ENCODE results near the gene ASIC2.

The ASIC2 gene

DNA sequence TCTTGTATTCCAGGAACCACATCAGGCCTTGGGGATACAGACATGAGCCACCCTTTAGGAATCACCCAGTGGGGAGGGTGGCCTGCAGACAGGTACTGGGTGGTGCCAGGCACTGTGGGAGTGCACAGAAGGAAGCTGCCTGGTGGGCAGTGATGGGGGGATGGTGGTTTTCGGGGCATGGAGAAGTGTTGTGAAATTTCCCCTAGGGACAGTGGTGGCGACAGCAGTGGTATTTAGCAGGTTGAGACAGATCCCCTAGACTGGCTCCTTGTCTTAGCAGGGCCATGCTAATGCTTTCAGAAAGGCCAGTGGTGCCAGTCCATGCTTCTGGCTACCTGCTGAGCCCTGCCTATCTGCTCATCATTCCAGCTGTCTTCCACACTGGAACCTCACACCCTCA lies 171.8 kb downstream of the ASIC2 start:
- no peak for TF ChIP-seq JUND (IDR thresholded peaks at IDR 0.05; ENCODE audit: low read depth)
- in situ Hi-C loops (cut with HindIII; ENCODE audit: low pct_unique_long_range_greater_than_20kb, low sequenced_read_pairs), result no loop called here
- no peak for DNase-seq (ENCODE audit: low read depth in 1 of 2, low spot score in 1 of 2)

DNA sequence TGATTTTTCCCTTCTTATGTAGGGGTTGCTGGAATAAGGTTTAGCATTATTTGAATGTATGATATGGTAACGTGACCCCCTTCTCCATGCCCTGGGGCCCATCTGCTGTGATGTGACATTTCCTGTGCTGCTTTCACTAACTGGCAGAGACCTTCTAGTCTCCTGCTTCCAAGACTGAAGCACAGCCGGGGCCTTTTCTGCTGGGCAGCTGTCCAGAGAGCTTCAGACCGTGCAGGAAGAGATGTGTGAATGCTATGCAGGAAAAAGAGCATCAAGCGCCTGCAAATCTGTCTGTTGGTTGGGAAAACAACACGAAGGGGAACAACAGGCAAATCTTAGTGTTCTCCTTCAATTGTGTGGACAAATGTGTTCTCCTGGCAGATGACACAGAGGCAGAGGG lies 173.0 kb downstream of the ASIC2 start:
- DNase-seq (ENCODE audit: low read depth in 1 of 2, low spot score in 1 of 2), result no peak
- in situ Hi-C loops (cut with HindIII; ENCODE audit: low pct_unique_long_range_greater_than_20kb, low sequenced_read_pairs), result no loop called here
- no peak for TF ChIP-seq JUND (IDR thresholded peaks at IDR 0.05; ENCODE audit: low read depth)

DNA sequence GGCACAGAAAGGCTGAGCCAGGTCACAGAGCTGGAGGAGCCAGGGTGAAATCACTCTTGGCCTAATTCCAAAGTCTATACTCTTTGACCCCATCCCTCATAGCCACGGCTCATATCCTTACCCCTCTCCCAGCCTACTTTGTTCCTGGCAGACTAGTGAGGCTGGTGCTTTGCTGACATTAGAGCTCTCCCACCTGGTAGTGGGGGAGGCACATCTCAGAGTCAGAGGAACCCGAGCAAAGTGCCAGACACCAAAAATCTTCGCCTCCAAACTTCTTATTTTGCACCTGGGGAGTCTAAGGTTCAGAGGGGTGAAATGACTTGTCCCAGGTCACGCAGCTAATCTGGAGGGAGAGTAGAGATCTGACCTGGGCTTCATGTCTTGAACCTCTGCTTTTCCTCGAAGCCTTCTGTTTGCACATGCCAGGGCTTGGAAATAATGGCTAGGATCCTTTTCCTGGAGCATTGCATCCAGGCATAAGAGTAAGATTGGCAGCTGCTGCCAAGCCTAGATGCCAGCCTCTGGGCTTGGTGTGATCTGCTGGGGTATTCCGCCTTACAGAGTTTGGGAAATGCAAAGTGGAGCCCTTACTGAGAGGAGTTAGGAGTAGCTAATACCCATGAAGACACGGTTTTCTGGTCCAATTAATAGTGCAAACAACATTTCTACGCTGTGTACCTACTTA lies 174.6 kb downstream of the ASIC2 start:
- in situ Hi-C loops (cut with HindIII; ENCODE audit: low pct_unique_long_range_greater_than_20kb, low sequenced_read_pairs), result no loop called here
- TF ChIP-seq JUND (IDR thresholded peaks at IDR 0.05; ENCODE audit: low read depth), result no peak

DNA sequence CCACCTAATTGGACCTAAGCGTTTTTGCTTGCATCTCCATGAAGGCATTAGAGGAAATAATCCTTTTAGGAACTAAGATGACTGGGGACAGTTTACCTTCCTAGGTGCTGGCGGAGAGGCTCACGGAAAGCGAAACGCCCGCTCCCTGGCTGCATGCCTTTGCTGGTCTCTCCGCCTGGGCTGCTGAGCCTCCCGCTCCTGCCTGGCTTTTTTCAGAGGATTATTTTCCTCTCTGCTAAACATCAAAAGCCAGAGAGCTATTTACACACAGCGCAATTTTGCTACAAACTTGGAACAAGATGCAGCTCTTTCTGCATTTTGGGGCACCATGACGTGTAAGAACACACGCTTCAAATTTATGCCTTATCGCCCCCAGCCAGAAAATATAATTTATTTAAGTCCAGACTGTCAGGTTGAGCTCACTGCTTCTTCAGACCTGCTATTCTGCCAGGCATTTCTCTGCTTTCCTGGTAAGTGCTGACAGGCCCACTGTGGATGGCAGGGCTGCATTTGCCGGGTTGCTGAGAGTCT lies 177.0 kb downstream of the ASIC2 start:
- DNase-seq (ENCODE audit: low read depth in 1 of 2, low spot score in 1 of 2), result no peak
- no peak for TF ChIP-seq JUND (IDR thresholded peaks at IDR 0.05; ENCODE audit: low read depth)
- in situ Hi-C loops (cut with HindIII; ENCODE audit: low pct_unique_long_range_greater_than_20kb, low sequenced_read_pairs), result no loop called here

More for the DNA sequence above, 174.6 kb downstream of the ASIC2 start:
- no peak for DNase-seq (ENCODE audit: low read depth in 1 of 2, low spot score in 1 of 2)

DNA sequence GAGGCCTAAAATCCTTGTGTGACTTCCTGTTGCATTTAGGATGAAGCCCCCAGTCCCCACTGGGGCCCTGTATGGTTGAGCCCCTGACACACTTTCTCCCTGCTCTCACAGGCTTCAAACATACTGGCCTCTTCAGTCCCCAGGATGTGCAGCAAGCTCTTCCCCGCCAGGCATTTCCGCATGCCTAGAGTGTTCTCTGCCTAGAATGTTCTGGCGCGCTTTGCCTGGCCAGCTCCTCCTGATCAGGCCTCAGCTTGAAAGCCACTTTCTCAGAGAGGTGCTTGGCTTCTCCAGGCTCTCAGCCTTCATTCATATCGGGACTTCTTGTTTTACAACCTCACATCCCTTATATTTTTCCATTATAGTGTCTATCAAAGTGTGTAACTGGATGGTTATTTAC lies 177.7 kb downstream of the ASIC2 start:
- in situ Hi-C loops (cut with HindIII; ENCODE audit: low pct_unique_long_range_greater_than_20kb, low sequenced_read_pairs), result no loop called here
- TF ChIP-seq JUND (IDR thresholded peaks at IDR 0.05; ENCODE audit: low read depth), result no peak
- peak; percentile 15 to 19 for DNase-seq (ENCODE audit: low read depth in 1 of 2, low spot score in 1 of 2)

DNA sequence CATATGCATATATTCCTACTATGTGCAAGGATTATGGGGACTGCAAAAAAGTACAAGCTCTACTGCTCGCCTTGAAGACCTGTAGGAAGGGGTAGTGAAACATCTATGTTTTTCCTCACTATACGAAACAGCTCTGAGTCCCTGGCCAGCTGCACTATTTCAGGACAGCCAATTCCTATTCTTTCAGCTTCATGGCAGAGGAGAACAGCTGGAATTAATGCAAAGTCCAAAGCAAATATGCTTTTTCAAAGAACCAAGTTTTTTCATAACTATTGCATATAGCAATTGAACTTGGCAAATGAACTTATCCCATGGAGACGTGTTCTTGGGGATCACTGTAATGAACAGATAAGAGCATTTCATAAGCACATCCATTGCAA lies 179.1 kb downstream of the ASIC2 start:
- in situ Hi-C loops (cut with HindIII; ENCODE audit: low pct_unique_long_range_greater_than_20kb, low sequenced_read_pairs), result no loop called here
- TF ChIP-seq JUND (IDR thresholded peaks at IDR 0.05; ENCODE audit: low read depth), result no peak
- DNase-seq (ENCODE audit: low read depth in 1 of 2, low spot score in 1 of 2), result no peak

DNA sequence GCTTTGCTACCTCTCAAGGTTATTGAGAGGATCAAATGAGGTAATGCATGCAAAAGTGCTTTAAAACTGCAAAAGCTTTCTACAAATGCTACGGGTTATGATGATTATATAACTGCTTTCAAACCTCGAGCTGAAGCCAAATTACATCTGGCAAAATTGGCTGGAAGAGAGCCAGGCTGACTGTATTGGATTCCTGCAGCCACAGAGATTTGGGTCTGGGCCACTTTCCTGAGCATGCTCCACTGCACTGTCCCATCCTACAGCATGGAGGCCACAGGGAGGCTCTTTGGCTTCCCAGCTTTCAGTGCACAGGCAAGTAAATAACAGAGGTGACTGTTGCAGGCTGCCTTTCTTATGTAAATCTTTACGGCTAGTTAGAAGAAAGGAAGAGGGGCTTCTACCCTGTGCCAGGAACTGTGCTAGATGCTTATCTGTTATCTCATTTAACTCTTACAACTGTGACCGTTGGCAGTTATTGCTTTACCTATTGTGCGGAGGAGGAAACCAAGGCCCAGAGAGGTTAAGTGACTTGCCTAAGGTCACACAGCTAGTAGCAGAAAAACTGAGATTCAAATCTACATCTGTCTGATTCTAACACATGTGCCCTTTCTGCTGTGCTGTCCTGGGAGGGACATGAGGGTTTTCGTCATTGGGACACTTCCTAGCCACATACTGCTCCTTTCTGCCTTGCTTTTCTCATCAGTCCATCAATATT lies 179.7 kb downstream of the ASIC2 start:
- in situ Hi-C loops (cut with HindIII; ENCODE audit: low pct_unique_long_range_greater_than_20kb, low sequenced_read_pairs), result no loop called here
- DNase-seq (ENCODE audit: low read depth in 1 of 2, low spot score in 1 of 2), result no peak
- no peak for TF ChIP-seq JUND (IDR thresholded peaks at IDR 0.05; ENCODE audit: low read depth)

DNA sequence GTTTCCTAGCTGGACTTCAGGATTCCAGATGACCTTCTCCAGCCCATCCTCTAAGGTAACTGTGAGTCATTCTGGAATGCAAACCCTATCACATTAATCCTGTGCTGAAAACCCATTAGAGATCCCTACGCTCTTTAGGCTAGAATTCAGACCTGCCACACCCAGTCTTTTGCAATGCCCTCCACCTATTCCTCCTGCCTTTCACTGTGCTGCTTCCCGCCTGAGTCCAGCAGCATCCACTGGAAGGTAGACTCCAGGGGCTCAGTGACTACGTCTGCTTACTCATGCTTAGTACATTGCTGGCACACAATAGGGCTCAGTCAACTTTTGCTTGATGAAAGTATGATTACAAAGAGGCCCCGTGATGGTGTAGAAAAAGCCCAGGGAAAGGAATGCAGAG lies 180.3 kb downstream of the ASIC2 start:
- DNase-seq (ENCODE audit: low read depth in 1 of 2, low spot score in 1 of 2), result no peak
- in situ Hi-C loops (cut with HindIII; ENCODE audit: low pct_unique_long_range_greater_than_20kb, low sequenced_read_pairs), result no loop called here
- TF ChIP-seq JUND (IDR thresholded peaks at IDR 0.05; ENCODE audit: low read depth), result no peak

DNA sequence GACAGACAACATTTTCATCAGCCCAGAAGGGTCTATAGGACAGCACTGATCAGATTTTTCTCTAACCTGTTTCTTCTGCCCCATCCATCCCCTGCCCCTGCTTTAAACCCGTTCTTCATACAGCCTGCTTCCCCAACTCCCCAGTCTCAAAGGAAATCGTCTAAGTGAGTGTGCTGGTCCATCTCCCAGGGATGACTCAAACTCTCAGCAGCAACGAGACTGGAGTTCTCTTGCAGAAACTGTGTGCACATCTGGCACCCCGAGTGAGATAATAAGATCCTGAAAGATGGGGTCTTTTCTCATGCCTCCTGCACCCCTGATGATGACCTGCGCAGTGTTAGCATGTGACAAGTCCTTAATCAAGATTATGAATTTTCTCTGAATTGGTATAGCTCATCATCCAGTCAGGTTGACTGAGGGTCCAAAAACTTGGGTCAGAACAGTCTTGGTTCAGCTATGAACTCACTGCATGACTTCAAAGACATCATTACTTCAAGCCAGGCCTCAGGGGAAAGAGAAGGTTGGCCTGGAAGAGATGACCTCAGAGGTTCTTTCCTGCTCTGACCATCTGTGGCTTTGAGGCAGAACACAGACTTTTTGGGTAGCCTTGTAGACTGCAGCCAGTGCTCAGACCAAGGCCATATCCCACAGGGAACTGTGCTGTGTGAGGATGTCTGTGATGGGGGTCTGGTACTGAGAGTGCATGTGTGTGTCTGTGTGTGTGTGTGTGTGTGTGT lies 183.6 kb downstream of the ASIC2 start:
- no peak for TF ChIP-seq JUND (IDR thresholded peaks at IDR 0.05; ENCODE audit: low read depth)
- DNase-seq (ENCODE audit: low read depth in 1 of 2, low spot score in 1 of 2), result no peak
- in situ Hi-C loops (cut with HindIII; ENCODE audit: low pct_unique_long_range_greater_than_20kb, low sequenced_read_pairs), result no loop called here

DNA sequence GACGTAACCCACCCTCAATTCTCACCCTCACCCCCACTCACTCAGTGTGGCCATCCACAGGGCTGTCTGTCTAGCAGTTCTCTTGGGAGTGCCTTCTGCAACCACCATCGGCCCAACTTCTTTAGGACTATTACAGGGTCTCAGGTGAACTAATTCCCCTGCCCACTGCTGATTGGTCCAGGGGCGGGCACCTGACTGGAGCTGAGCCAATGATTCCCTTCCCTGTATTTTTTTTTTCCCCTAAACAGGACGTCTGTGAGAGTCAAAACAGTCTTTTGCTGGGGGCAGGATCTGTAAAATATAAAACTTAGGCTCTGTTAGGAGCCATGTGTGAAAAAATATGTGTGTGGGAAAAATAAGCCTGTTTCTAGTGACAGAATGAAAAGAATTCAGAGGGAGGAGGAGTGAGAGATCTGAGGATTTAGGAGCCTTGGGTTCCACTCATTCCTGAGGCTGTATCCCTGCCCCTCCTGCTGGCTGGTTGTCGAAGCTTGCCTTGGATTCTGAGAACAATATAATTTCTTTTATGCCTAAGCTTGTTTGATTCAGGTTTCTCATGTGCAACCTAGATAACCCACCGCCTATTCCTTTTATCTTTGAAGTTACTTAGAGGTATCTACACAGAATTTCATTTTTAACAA lies 186.4 kb downstream of the ASIC2 start:
- in situ Hi-C loops (cut with HindIII; ENCODE audit: low pct_unique_long_range_greater_than_20kb, low sequenced_read_pairs), result no loop called here
- no peak for DNase-seq (ENCODE audit: low read depth in 1 of 2, low spot score in 1 of 2)
- TF ChIP-seq JUND (IDR thresholded peaks at IDR 0.05; ENCODE audit: low read depth), result no peak

DNA sequence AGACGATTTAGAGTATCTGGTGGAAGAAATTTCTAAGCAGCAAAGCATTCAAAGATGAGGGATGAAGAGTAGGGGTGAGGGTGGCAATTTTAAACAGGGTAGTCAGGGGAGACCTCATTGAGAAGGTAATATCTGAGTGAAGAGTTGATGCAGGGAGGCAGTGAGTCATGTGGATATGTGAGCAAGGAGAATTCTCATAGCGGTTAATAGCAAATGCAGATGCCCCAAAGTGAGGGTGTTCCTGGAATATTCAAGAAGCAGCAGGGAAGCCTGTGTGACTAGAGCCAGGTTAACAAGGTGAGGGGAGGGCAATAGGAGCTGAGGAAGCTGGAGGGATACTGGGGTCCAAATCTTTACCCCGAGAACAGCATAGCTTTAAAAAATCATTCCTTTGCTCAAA lies 187.2 kb downstream of the ASIC2 start:
- TF ChIP-seq JUND (IDR thresholded peaks at IDR 0.05; ENCODE audit: low read depth), result no peak
- DNase-seq (ENCODE audit: low read depth in 1 of 2, low spot score in 1 of 2), result no peak
- in situ Hi-C loops (cut with HindIII; ENCODE audit: low pct_unique_long_range_greater_than_20kb, low sequenced_read_pairs), result no loop called here

DNA sequence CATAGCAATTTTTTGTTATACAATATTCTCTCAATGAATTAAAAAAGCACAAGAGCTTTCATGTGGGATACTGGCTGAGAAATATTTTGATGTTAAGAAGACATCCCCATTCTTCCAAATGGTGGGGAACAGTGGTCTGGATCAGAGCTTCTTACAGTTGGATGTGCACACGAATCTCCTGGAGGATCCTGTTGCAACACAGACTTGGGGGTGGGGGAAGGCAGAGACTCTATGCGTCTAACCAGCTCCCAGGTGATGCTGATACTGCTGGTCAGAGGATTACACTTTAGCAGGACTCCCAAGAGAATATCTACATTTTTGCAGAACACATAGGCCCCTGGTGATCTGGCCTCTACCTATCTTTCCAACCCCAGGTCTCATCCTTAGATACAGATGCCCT lies 193.2 kb downstream of the ASIC2 start:
- in situ Hi-C loops (cut with HindIII; ENCODE audit: low pct_unique_long_range_greater_than_20kb, low sequenced_read_pairs), result no loop called here
- no peak for TF ChIP-seq JUND (IDR thresholded peaks at IDR 0.05; ENCODE audit: low read depth)
- DNase-seq (ENCODE audit: low read depth in 1 of 2, low spot score in 1 of 2), result no peak
